Activated T-cell treated with anti-CD3 and anti-CD28 coated beads for 48 hours (primary cell): ENCODE measurements around the gene MAML2.
"Not testable (repeated sequence)": the region's sequence is repeated elsewhere in the genome, so short reads cannot be mapped to it uniquely, and the experiment has no call there.

Source experiments
- DNase-seq: peaks from one replicate; pipeline ENCODE4 v3.0.0-alpha.2; 2020; ENCODE audit warnings: low read depth

The MAML2 gene

GRCh38 chr11:96185220-96185768 is 157.7 kb downstream of the MAML2 start:
- no peak for DNase-seq

DNA sequence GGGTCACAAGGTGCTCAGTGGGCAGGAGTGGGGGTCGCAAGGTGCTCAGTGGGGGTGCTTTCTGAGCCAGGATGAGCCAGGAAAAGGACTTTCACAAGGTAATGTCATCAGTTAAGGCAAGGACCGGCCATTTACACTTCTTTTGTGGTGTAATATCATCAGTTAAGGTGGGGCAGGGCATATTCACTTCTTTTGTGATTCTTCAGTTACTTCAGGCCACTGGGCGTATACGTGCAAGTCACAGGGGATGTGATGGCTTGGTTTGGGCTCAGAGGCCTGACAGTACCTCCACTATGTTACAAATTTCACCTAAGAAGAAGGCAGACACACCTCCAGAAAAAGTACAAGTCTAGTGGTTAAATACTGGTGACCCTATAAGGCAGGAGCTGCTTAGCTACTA is 162.1 kb downstream of the MAML2 start:
- not testable (repeated sequence) for DNase-seq

DNA sequence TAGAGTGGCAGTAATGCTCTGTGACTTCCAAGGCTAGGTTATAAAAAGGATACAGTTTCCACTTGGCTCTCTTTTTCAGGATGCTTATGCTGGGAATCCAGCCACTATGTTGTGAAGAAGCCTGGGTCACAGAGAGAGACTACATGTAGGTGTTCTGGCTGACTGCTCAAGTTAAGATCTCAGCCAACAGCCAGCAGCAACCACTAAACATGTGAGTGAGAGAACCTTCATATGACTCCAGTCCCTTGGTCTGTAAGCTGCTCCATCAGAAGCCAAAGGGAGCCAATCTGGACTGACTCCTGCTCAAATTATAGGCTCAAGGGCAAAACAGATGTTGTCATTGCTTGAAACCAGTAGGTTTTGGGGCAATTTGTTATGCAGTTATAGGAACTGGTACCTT is 162.7 kb downstream of the MAML2 start:
- DNase-seq, result no peak

DNA sequence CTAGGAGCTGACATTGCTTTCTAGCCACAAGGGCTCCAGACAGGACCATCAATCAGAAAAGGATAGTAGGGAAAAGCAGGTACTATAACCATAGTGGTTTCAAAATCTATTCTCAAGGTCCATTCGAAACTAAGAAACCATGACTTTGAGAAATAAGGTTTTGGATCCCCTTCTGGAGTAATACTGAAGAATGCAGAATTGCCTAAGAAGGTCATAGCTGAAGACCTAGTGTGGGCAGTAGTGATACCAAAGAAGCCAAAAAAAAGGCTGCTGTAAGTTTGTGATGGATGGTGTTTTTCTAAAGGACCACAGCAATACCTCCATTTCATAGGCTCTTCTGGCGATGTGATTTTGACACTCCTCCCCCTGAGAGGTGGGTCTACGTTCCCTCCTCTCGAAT is 163.1 kb downstream of the MAML2 start:
- no peak for DNase-seq

- DNase-seq, result no peak
These were observed 164.1 kb downstream of the MAML2 start for GRCh38 chr11:96178887-96179279.

DNA sequence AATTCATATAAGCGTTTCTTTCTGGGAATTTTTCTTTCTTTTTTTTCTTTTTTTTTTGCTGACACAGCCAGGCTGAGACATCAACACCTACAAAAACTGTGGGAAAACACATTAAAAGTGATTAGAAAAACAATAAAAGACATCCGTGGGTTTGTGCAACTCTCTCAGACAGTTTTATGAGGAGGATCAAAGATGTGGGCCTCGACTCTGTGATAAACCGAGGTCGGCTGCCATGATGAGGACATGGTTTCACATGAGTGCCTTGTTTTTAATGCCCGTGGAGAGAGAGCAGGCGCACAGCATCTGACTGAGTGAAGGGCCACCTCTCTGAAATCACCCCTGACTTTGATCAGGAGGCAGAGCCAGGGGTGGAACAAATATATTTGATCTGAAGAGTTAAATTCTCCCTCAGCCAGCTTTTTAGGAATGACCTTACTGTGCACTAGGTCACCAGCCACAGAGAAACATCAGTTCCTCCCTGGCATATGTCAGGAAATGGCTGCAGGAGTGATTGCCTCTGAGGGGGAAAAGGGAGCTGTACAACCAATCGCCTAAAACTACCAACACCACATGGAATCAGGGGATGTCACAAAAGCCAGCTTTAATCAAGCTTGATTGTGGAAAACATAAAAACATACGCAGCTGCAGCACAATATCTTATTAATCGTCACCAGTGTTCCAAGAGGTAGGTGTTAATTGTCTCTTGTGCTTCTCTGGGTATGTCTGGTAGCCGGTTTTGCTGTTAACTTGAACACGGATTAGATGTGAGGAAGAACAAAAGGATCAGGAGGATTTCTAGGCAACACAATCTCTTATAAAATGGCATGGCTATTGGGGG is 164.7 kb downstream of the MAML2 start:
- no peak for DNase-seq

DNA sequence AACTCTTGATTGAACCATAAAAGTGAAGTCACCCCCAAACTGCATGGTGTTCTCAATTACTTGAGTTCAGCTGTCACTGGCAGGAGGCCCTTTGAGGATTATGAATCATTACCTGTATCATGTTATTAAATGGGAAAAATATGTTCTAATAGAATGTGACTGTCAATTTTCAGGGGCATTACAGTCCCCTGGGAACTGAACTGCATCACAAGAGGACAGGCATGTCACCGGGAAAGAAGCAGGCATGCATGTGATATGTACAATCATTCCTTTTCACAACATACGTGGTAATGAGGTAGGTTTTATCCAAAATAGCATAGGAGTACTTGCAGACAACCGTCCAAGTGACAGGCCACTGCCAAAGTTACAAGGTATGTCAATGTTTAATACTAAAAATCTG is 165.8 kb downstream of the MAML2 start:
- no peak for DNase-seq

DNA sequence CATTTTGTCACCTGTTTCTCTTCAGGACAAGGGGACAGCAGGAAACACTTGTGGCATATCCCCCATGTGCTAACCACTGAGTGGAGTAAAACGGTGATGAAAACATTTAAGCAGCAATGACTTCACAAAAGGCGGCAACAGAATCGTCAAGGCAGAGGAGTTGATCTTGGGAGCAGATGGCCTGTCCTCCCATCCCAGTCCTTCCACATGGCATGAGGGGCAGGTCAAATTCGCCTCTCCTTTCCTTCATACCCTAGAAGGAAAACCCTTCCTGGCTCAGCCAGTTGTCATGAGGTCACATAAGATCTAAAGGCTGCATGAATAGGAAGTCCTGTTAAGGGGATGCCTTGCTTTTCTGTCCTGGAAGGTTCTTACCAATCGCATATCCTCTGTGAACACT is 169.1 kb downstream of the MAML2 start:
- DNase-seq, result no peak

GRCh38 chr11:96173422-96173821 is 169.6 kb downstream of the MAML2 start:
- no peak for DNase-seq

DNA sequence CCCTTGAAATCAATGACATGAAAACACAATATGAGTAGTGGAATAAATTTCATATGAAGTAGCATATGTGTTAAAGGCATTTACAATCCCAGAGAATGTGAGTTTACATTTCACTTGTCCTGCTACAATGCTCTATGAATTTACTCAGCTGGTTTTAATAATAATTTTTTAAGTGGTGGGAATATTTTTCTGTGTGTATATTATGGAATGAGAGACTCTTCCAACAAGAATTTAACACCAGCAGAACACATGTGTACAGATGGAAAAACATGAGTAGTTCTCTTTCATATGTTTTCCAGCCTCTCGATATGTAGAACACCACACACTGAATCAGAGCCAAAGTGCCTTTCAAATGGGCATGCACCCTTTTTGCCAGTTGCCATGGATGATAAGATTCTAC is 170.4 kb downstream of the MAML2 start:
- no peak for DNase-seq

DNA sequence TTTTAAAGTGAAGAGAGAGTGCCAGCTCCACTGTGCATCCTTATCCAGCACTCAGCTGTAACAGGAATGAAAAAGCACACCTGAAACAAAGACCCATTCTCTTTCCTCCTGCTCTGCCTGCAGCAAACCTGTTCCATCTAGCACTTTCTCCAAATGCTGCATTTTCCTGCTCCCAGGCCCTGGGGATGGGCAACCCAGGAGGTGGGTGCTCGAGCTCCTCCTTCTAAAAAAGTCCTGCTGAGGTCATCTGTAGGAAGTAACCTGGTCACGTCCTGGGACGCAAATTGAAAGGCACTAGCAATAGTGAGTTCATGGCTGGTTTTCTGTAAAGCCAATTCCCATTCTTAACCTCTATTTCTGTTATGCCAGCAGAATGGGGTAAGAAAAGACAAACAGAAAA is 173.7 kb downstream of the MAML2 start:
- DNase-seq, result no peak

DNA sequence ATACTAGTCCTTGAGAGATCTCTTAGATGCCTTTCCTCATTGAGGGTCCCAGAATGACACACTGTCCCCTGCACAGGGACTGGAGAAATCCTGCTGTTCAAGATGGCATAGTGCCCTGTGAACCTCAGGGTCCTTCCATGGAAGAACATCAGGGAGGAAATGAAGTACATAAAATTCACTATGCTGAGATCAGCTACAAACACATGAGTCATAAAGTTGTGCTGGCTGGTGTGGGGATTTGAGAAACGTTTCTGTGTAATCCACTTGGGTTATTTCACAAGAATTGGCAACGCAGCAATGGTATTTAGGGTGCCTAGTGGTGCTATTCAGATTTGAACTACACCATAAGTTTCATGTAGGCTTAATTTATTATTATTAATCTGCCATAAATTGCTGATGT is 174.4 kb downstream of the MAML2 start:
- no peak for DNase-seq

DNA sequence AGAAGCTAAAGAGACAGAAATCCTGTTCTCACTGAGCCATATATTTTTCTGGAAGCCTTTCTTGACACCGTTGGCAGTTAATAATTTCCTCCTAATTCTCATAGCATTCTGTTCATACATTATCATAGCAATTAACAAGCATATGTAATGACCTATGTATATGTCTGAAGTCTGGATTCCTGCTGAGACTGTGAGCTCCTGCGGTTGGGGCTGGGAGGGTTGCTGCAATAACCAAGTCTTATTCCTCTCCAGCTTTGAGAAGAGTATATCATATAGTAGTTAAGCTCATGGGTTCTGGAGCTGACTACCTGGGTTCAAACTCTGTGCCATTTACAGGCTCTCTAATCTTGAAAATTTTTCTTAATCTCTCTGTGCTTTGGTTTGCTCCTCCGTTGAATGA is 175.2 kb downstream of the MAML2 start:
- DNase-seq, result no peak

GRCh38 chr11:96167203-96167758 is 175.7 kb downstream of the MAML2 start:
- DNase-seq, result no peak

DNA sequence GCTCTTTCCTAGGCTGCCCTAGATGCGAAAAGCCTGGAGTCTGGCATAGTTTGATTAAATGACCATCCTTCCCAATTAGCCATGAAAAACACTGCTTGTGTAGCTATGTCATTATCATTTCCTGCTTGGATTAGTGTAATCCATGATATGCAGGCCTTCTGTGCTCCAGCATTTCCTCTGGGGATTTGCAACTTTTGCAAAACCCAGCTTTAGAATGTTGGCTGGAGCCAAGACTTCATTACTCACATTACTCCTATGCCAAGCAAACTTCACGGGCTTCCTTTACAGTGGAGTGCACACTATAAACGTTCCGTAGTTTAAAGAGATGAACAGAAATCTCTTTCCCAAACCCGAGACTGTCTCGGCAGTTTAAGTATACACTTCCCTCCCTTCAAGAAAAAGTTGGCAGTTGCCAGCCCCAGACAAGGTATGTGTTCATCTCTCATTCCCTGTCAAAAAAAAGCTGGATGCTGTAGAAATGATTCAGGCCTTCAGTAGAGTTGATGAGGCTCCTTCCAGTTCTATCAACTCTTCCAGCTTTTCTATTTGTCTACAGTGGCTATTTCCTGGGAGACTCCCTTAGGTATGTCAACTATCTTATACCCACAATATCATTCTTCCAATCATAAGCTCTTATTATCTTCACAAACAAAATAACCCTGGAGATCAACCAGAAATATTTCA is 180.0 kb downstream of the MAML2 start:
- DNase-seq, result no peak

GRCh38 chr11:96161307-96162089 is 181.5 kb downstream of the MAML2 start:
- no peak for DNase-seq

GRCh38 chr11:96160732-96161306 is 182.2 kb downstream of the MAML2 start:
- no peak for DNase-seq

- DNase-seq, result no peak
These were observed 183.0 kb downstream of the MAML2 start for GRCh38 chr11:96159968-96160367.

- DNase-seq, result no peak
These were observed 184.9 kb downstream of the MAML2 start for GRCh38 chr11:96158126-96158525.

GRCh38 chr11:96157517-96157873 is 185.5 kb downstream of the MAML2 start:
- no peak for DNase-seq

DNA sequence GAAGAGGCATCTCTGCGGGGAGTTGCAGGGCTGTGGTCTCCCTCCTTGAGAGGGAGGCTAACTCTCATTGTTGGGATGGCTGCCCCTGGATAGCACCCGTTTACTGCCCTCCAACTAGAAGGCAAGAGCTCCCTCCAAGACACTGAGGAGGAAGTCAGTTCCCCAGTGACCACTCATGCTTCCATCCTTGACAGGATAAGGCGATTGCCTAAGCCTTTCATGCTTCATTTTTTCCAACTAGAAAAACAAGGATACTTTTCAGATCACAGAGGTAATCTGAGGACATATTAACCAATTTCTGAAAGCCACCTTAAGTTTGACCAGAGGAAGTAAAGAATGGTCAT is 186.6 kb downstream of the MAML2 start:
- no peak for DNase-seq
